Measurements from ENCODE around the gene KCNG2.

GRCh38 chr18:79778291-79778791, 19.4 kb upstream of the KCNG2 start:
- no peak for TF ChIP-seq CTCF (IDR thresholded peaks at IDR 0.05)
- no peak for TF ChIP-seq EZH2 (IDR thresholded peaks at IDR 0.05)

All from neural progenitor cell (in vitro differentiated cells).